HG02885 (cell line): ENCODE data around the gene DCC.

Experiments used
- ATAC-seq: cut with Tn5 transposase; IDR thresholded peaks from one replicate; pipeline ENCODE4 v1.9.1; 2021; ENCODE audit warnings: mild to moderate bottlenecking; ENCODE audit not compliant: unreplicated experiment, poor library complexity

DCC gene

GRCh38 chr18:52570975-52571374 lies 231.0 kb downstream of the DCC start:
- no peak for ATAC-seq

DNA sequence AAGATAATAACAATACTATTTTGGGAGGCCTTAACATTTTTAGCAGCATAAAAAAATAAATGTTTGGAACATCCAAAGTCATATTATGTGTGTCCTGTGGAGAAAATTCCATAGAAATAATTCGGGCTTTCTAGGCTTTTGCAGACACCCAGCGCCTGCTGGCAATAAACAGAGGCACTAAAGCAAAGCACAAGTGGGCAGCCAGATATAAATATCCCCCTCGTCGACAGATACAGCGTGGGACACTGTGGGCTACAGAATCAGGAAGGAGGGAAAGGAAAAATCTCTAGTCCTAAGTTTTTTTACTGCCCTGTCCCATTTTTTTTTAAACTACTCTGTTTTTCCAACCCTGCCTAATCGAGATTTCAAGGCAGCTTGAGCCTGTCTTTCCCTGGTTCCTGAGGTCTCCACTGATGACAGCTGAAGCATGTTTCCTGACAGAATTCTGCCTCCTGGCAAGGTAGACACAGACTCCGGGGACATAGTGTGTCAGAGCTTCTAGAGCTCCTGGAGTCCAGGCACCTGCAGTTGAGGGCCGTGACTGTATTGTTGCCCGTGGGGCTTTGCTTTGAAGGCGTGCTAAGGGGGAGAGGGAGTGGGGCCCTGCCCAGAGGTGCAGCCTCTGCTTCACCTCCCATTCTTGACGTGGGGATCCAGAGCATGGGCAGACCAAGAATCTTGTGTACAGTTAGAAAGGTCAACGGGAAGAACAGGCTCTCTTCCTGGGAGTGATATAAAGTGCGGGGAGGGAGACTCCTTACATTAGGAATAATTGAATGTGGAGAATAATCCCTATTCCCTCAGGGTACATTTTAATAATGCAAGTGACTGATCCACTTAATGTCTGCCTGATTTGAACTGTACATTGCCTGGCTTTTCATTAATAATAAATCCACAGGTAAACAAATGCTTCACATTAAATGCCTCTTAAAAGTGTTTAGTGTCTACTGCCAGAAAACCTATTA lies 232.3 kb downstream of the DCC start:
- no peak for ATAC-seq

- ATAC-seq: no peak
Observed at GRCh38 chr18:52577795-52578194, 237.8 kb downstream of the DCC start.

DNA sequence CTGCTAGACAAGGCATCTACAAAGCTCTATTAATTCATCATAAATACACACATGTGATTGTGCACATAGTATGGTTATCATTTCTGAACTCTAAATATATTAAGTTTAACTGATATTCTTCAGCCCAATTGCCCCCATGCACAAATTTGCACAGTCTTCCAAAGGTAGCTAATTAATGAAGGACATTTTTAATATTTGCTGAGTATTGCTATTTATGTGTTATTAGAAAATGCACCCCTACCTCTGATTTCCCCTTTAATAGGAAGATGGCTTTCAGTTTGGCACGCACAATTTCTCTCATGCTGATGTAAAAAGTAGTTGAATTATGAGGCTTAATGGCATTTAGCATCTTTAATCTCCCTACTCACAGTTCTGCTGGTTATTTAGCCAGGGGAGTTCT lies 242.1 kb downstream of the DCC start:
- ATAC-seq: no peak

DNA sequence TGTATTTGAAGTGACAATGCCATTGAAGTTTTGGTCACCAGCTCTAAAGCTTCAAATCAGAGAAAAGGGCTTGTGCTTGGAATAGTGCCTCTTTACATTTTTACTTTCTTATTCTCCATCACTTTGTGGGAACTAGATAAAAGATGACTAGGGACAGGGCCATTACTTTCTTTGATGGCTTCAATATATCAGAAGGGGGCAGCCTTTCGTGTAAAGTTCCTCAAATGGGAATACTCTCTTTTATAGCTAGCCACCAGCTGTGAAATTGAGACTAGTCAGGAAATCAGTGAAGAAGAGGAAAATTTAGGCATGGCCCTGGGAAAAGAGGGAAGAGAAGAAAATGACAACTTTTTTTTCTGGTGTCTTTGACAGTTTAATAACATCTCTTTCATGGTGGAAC lies 242.5 kb downstream of the DCC start:
- no peak for ATAC-seq

GRCh38 chr18:52588931-52589330 lies 248.9 kb downstream of the DCC start:
- ATAC-seq: no peak

DNA sequence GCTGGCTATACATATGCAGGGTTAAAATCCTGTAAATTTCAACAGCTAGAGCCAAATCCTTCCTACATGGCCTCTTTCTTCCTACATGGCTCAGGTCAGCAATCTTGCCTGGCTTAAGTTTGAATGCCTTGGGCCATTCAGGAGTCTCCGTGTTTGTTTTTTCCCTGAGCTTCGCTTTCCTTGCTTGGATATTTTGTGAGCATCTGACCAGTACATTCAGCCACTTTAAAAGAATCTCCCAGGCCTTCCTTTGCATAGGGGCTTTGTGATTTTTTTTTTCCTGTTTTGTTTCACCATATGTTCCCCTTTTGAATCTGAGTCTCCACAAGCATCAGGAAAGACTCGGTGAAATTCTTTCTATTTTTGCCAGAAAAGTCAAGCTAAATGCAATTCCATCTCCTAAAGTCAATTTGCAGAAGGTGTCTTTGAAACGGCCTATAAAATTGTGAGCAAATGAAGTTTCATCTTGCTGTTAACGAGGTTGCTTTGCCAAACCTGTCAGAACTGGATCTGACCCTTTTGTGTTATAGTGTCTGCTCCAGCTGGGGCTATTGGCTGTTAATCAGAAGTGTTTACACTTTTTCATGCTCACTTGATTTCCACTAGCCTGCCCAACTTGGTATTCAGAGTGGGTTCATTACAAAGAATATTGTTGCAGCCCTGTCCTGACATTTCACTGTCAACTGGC lies 256.9 kb downstream of the DCC start:
- no peak for ATAC-seq

GRCh38 chr18:52598921-52599320 lies 258.9 kb downstream of the DCC start:
- no peak for ATAC-seq

DNA sequence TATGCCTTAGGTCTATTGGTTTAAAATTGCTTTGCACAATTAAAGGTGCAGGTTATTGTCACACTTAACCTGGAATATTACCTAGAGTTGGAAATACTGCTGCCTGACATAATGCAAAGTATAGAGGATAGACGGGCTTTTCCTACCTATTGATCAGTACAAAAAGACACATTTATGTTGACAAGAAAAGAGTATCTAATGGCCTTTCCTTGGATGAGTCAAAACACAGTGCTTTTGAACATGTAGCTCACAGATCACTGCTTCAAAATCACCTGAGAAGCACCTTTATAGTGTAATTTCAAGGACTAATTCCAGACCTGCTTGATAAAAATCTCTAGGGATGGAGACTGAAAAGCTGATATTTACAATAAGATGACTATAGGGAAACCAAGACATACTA lies 262.8 kb downstream of the DCC start:
- no peak for ATAC-seq

DNA sequence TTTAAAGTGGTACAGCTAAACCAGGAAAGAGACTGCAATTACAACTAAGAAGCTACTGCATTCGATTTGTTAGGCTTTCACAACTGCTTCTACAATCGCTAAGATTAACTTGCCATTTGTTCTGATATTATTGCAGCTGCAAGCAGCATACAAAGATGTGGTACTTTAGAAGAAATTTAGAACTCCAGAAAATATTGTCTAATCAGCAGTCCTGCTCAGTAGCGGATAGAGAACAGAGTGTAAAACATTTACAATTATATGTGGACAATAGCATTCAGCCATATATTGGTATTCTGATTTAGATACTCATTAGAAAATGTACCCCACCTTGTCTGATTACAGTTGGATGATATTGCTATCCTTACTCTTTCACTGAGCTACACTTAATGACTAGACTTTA lies 265.3 kb downstream of the DCC start:
- ATAC-seq: no peak

GRCh38 chr18:52607985-52608384 lies 268.0 kb downstream of the DCC start:
- no peak for ATAC-seq

DNA sequence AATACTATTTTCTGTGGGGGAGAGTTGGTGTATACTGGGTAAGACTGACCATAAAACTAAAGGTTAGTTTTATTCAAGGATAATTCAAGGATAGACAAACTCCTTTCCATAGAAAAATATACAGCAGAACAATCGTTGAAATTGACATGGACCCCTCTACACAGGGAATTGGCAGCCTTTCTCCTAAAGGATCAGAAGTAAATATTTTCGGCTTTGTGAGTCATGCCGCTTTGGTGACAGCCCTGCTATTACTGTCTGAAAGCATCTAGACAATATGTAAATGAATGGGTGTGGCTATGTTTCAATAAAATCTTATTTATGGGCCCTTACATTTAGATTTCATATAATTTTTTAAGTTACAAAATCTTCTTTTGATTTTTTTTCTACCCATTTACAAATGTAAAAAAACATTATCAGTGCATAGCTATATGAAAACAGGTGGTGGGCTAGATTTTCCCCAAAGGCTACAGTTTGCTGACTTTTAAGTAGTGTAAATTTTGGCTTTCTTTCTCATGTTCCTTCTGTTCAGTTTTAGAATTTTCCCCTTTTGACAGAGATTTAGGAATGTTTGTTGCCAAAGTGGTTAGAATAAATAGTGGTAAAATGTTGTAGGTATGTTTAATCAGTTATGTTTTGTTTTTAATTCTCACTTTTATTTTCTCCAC lies 270.6 kb downstream of the DCC start:
- ATAC-seq: no peak

DNA sequence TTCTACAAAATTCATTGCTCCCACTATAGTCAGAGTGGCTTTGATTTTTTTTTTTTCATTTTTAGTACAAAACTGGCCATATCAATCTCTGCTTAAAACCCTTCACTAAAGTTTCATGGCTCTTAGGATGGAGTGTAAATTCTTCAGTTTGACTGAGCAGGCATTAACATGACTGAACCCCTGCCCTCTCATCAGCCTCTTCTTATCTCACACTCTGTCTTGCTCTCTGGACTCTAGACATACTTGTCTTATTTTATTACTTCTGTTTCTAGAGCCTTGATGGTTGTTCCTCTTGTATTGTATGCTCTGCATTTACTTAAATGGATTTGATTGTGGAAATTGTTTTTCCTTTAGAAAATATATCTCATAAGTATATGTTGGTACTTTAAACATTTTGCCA lies 272.4 kb downstream of the DCC start:
- no peak for ATAC-seq

DNA sequence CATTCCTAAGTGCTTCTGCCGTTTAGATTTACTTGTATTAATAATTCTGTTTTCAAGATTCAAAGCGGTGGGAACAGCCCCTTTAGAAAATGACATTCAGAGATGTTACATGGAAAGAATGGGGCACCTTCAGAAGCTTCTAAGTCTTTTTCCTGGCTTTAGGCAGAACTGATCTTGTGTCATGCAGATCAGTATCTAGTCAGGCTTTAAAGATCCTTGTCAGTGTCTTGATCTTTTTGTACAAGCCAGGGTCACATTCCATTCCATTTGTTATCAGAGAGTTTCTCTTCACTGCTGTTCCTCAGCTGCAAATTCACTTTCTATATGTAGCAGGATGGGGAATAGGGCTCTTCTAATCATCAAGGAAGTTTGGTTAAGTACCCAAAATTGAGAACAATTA lies 275.3 kb downstream of the DCC start:
- ATAC-seq: no peak

DNA sequence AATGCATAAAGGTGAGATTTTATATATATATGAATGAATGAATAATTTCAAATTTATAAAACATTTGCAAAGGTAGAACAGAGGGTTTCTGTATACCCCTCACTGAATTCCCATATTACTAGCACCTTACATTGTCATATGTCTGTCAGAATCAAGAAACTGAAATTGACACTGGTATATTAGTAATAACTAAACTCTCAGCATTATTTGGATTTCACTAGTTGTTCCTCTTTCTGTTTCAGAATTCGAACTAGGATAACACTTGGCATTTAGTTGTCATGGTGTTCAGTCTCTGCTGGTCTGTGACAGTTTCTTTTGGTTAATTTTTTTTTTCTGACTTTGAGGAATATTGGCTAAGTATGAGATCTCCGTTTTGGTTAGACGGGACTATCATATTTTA lies 275.9 kb downstream of the DCC start:
- peak; percentile 59 for ATAC-seq

DNA sequence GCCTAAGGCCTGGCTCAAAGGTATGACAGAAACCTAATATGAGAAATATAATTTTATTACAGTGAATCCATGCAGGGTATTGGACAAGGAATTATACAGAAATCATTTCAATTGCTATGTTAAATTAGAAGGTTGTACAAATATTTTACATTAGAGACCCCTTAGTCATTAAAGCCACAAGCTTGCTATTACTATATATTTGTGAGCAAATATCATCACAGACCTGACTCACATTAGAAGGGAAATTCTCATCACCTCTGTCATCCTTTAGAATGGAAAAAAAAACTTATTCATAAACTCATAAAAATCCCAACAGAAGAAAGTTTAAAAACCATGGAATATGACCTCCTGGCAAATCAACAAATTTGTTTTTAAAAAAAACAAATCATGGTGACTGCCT lies 277.9 kb downstream of the DCC start:
- ATAC-seq: no peak

DNA sequence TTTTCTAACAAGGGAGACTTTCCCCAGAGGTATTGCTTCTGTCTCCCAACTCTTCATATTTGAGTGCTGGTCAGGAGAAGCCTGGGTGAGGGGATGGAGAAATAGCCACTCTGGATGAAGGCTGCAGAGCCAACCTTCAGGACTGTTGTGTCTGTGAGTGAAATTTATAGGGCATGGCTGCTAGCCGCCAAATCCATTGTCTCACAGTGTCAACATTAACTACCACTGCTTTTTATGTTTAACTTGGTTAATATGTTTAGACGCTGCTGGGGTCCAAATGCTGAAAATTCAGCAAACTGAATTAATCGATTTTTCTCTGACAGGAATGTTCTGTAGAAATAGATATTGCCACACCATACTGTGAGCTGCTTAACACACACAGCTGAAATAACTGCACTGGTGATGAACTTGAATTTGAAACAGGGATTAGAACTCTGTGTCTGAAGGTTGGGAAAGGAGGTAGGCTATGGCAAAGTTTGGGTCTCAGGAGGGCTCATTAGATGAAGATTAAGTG lies 281.0 kb downstream of the DCC start:
- no peak for ATAC-seq

DNA sequence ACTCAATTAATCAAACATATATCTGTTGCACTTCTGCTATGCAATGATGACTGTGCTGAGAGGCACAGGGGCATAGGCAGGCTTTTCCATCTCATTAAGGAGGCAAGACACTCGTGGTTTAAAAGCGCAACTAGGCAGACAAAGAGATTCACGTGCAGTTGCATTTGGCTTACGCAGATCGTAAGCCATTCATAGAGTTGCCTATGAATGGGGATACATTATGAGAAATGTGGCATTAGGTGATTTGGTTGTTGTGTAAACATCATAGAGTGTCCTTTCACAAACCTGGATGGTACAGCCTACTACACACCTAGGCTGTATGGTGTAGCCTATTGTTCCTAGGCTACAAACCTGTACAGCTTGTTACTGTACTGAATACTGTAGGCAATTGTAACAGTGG lies 284.7 kb downstream of the DCC start:
- no peak for ATAC-seq

DNA sequence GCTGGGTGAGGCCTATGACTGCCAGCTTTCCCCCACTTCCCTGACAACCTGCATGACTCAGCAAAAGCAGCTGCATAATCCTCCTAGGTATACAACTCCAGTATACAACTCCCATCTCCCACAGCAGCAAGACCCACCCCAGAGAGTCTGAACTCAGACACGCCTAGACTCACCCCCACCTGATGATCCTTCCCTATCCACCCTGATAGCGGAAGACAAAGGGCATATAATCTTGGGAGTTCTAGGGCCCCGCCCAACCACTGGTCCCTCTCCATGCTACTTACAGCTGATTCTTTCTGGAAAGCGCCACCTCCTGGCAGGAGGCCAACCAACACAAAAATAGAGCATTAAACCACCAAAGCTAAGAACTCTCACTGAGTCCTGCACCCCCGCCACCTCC lies 296.5 kb downstream of the DCC start:
- ATAC-seq: no peak

DNA sequence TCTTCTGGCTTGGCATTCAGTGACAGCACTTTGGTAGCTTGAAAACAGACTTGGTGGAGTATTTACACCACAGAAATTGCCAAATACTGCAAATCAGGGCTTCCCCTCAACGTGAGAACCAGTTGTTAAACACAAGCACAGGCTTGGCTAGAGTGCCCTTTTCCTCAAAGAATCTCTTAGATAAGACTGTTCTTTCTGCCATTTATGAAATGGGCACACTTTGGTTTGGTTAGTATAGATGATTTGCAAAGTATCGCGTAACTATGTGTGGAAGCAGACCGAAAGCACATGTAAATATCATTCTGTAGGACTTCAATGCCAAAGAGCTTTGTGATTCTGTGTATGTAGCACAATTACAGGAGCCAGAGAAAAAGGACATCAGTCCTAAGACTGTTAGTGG lies 308.2 kb downstream of the DCC start:
- ATAC-seq: no peak

- ATAC-seq: no peak
Observed at GRCh38 chr18:52652391-52652790, 312.4 kb downstream of the DCC start.
